RPMI8226 (cell line): ENCODE measurements around the gene LRP4.

Source experiments
- DNase-seq: peaks from one replicate; pipeline ENCODE4 v3.0.0-alpha.2; 2015

Gene LRP4

GRCh38 chr11:46892838-46893237 is 25.5 kb downstream of the LRP4 start:
- no peak for DNase-seq

GRCh38 chr11:46892109-46892508 is 26.2 kb downstream of the LRP4 start:
- DNase-seq, result no peak

GRCh38 chr11:46890665-46891064 is 27.7 kb downstream of the LRP4 start:
- DNase-seq, result no peak

- DNase-seq, result peak; percentile 85
Measured at GRCh38 chr11:46889689-46890475, 28.5 kb downstream of the LRP4 start.

GRCh38 chr11:46889251-46889650 is 29.1 kb downstream of the LRP4 start:
- no peak for DNase-seq

- DNase-seq, result no peak
Measured at GRCh38 chr11:46888636-46889035, 29.7 kb downstream of the LRP4 start.

GRCh38 chr11:46886211-46886610 is 32.1 kb downstream of the LRP4 start:
- DNase-seq, result no peak

GRCh38 chr11:46879056-46879585 is 39.2 kb downstream of the LRP4 start:
- no peak for DNase-seq

- no peak for DNase-seq
Measured at GRCh38 chr11:46877580-46877979, 40.8 kb downstream of the LRP4 start.

GRCh38 chr11:46876471-46876870 is 41.9 kb downstream of the LRP4 start:
- no peak for DNase-seq

GRCh38 chr11:46874586-46874985 is 43.8 kb downstream of the LRP4 start:
- DNase-seq, result no peak

GRCh38 chr11:46868912-46869311 is 49.4 kb downstream of the LRP4 start:
- no peak for DNase-seq

GRCh38 chr11:46865340-46865739 is 53.0 kb downstream of the LRP4 start:
- no peak for DNase-seq

GRCh38 chr11:46860218-46860617 is 58.1 kb downstream of the LRP4 start:
- DNase-seq, result no peak

GRCh38 chr11:46858920-46859546 is 59.3 kb downstream of the LRP4 start:
- DNase-seq, result no peak

- DNase-seq, result no peak
Measured at GRCh38 chr11:46857666-46858065, 60.7 kb downstream of the LRP4 start.

GRCh38 chr11:46856605-46857343 is 61.6 kb downstream of the LRP4 start:
- no peak for DNase-seq

GRCh38 chr11:46855863-46856262 is 62.5 kb downstream of the LRP4 start:
- no peak for DNase-seq

- no peak for DNase-seq
Measured at GRCh38 chr11:46855167-46855566, 63.2 kb downstream of the LRP4 start.

- DNase-seq, result no peak
Measured at GRCh38 chr11:46850829-46851380, 67.4 kb downstream of the LRP4 start.

- DNase-seq, result no peak
Measured at GRCh38 chr11:46849631-46850030, 68.7 kb downstream of the LRP4 start.

- no peak for DNase-seq
Measured at GRCh38 chr11:46846510-46846830, 71.9 kb downstream of the LRP4 start.

GRCh38 chr11:46845740-46846509 is 72.4 kb downstream of the LRP4 start, which contains the start of gene CKAP5:
TSS of gene CKAP5 (minus strand) at chr11:46846280. CDS start at chr11:46821231, 25,049 bp downstream.
- peak; percentile 96 for DNase-seq
